ENCODE measurements around the gene PPP6R2. TPM values are rescaled to one million over a fixed set of nuclear protein-coding genes. Genes with fewer than 3 reads are reported as not detected.

Gene PPP6R2
- total RNA-seq, 1 donor from 2014 or later: 32.6 TPM

GRCh38 chr22:50460938-50461337 is 117.8 kb downstream of the PPP6R2 start:
- H3K27me3 ChIP-seq: no peaks in the 10 kb centered on the region
- no peak overlapping the region for H3K9ac ChIP-seq
- H3K4me1 Mint-ChIP-seq: no peaks in the 10 kb centered on the region
- peaks cover 5% of the 10 kb centered on the region for H4K20me1 ChIP-seq (ENCODE audit: low read depth)
- no peak overlapping the region for H3K4me2 ChIP-seq
- no peak overlapping the region for H3K4me3 ChIP-seq
- no peak overlapping the region for H3K27ac ChIP-seq
- H2AFZ ChIP-seq (replicated peaks): no peak overlapping the region
- no peaks in the 10 kb centered on the region for H3K9me3 ChIP-seq (ENCODE audit: low read depth)
- H3K36me3 Mint-ChIP-seq: peaks cover 13% of the 10 kb centered on the region
- H3K4me3 Mint-ChIP-seq: no peak overlapping the region
- DNase-seq (ENCODE audit: low spot score): no peak
- H3F3A ChIP-seq (ENCODE audit: low read depth): no peaks in the 10 kb centered on the region
- no peak overlapping the region for H3K27ac Mint-ChIP-seq
- no peaks in the 10 kb centered on the region for H3K36me3 ChIP-seq
- no peaks in the 10 kb centered on the region for H3K4me1 ChIP-seq
- no peaks in the 10 kb centered on the region for H3K9me3 Mint-ChIP-seq
- TF ChIP-seq EZH2phosphoT487 (IDR thresholded peaks at IDR 0.05) (no peak), EZH2 (IDR thresholded peaks at IDR 0.05) (no peak), CTCF (IDR thresholded peaks at IDR 0.05) (no peak)
- no peaks in the 10 kb centered on the region for H3K79me2 ChIP-seq (ENCODE audit: low read depth)
- H3K27me3 Mint-ChIP-seq (ENCODE audit: insufficient read depth, low read depth): peaks cover 3% of the 10 kb centered on the region

- peaks cover 15% of the 10 kb centered on the region for H3K36me3 Mint-ChIP-seq
- Histone ChIP-seq H3K9me3 (ENCODE audit: low read depth) (no peaks in the 10 kb centered on the region), H3K9ac (no peak overlapping the region), H2AFZ (replicated peaks) (no peak overlapping the region), H3K27ac (no peak overlapping the region), H3K36me3 (no peaks in the 10 kb centered on the region), H4K20me1 (ENCODE audit: low read depth) (peaks cover 5% of the 10 kb centered on the region), H3K4me3 (no peak overlapping the region), H3F3A (ENCODE audit: low read depth) (no peaks in the 10 kb centered on the region), H3K4me2 (no peak overlapping the region), H3K27me3 (no peaks in the 10 kb centered on the region), H3K4me1 (no peaks in the 10 kb centered on the region), H3K79me2 (ENCODE audit: low read depth) (no peaks in the 10 kb centered on the region)
- TF ChIP-seq EZH2 (IDR thresholded peaks at IDR 0.05) (no peak), CTCF (IDR thresholded peaks at IDR 0.05) (no peak)
- H3K4me1 Mint-ChIP-seq: no peaks in the 10 kb centered on the region
- no peak overlapping the region for H3K4me3 Mint-ChIP-seq
- no peak for DNase-seq (ENCODE audit: low spot score)
- no peak overlapping the region for H3K27ac Mint-ChIP-seq
- no peaks in the 10 kb centered on the region for H3K9me3 Mint-ChIP-seq
- H3K27me3 Mint-ChIP-seq (ENCODE audit: insufficient read depth, low read depth): peaks cover 3% of the 10 kb centered on the region
These were observed 118.4 kb downstream of the PPP6R2 start for GRCh38 chr22:50461536-50461935.

- Histone ChIP-seq H3K79me2 (ENCODE audit: low read depth) (no peaks in the 10 kb centered on the region), H3K9me3 (ENCODE audit: low read depth) (no peaks in the 10 kb centered on the region), H3K9ac (no peak overlapping the region), H2AFZ (replicated peaks) (no peak overlapping the region), H3K27ac (no peak overlapping the region), H3F3A (ENCODE audit: low read depth) (no peaks in the 10 kb centered on the region), H3K4me3 (no peak overlapping the region), H3K4me1 (no peaks in the 10 kb centered on the region), H3K36me3 (no peaks in the 10 kb centered on the region), H4K20me1 (ENCODE audit: low read depth) (peaks cover 8% of the 10 kb centered on the region), H3K4me2 (no peak overlapping the region), H3K27me3 (no peaks in the 10 kb centered on the region)
- no peak for TF ChIP-seq EZH2 (IDR thresholded peaks at IDR 0.05)
- no peak for TF ChIP-seq CTCF (IDR thresholded peaks at IDR 0.05)
- TF ChIP-seq EZH2phosphoT487 (IDR thresholded peaks at IDR 0.05): no peak
- DNase-seq (ENCODE audit: low spot score): no peak
- peaks cover 19% of the 10 kb centered on the region for H3K36me3 Mint-ChIP-seq
- no peaks in the 10 kb centered on the region for H3K9me3 Mint-ChIP-seq
- peaks cover 3% of the 10 kb centered on the region for H3K27me3 Mint-ChIP-seq (ENCODE audit: insufficient read depth, low read depth)
- no peaks in the 10 kb centered on the region for H3K4me1 Mint-ChIP-seq
- no peak overlapping the region for H3K4me3 Mint-ChIP-seq
- no peak overlapping the region for H3K27ac Mint-ChIP-seq
These were observed 118.9 kb downstream of the PPP6R2 start for GRCh38 chr22:50461979-50462540.
